Neural progenitor cell (in vitro differentiated cells): ENCODE measurements around the gene NBEA.

Source experiments
- CTCF ChIP-seq: fragments of 200-600 bp; sonication (generic); IDR thresholded peaks from 2 replicates; pipeline ENCODE4 v1.5.1; 2017; ENCODE audit warnings: antibody characterized with exemption, mild to moderate bottlenecking
- EZH2 ChIP-seq: fragments of 200-600 bp; sonication (generic); IDR thresholded peaks from 2 replicates; pipeline ENCODE4 v1.6.1; 2017; ENCODE audit warnings: antibody characterized with exemption, mild to moderate bottlenecking, moderate library complexity
- EZH2phosphoT487 ChIP-seq: fragments of 200-600 bp; sonication (generic); IDR thresholded peaks from 2 replicates; pipeline ENCODE4 v1.6.1; 2017; ENCODE audit warnings: antibody characterized with exemption

- TF ChIP-seq CTCF (no peak), EZH2 (no peak), EZH2phosphoT487 (no peak)
Measured at GRCh38 chr13:35225159-35225558, 283.1 kb downstream of the NBEA start.
